ENCODE results near the gene COPA.

COPA gene

GRCh38 chr1:160261556-160261892, 81.5 kb downstream of the COPA start:
- peak; percentile 20 for FAIRE-seq
- peak; percentile 25 for DNase-seq (ENCODE audit: insufficient read length, low spot score)
- TF ChIP-seq SPI1 (IDR thresholded peaks at IDR 0.05; ENCODE audit: low read depth, low read length) (no peak), PAX5 (IDR thresholded peaks at IDR 0.05; ENCODE audit: insufficient read depth, low read length, severe bottlenecking) (no peak), TAF1 (IDR thresholded peaks at IDR 0.05; ENCODE audit: low read depth, low read length) (no peak), POU2F2 (IDR thresholded peaks at IDR 0.05; ENCODE audit: low read depth, low read length) (no peak), POLR2AphosphoS5 (IDR thresholded peaks at IDR 0.05; ENCODE audit: low read depth, low read length) (no peak), POLR2A (IDR thresholded peaks at IDR 0.05; ENCODE audit: low read depth, low read length) (no peak)

- FAIRE-seq (no peak), DNase-seq (ENCODE audit: insufficient read length, low spot score) (no peak)
- TF ChIP-seq TAF1 (IDR thresholded peaks at IDR 0.05; ENCODE audit: low read depth, low read length) (no peak), POLR2A (IDR thresholded peaks at IDR 0.05; ENCODE audit: low read depth, low read length) (no peak), SPI1 (IDR thresholded peaks at IDR 0.05; ENCODE audit: low read depth, low read length) (no peak), POLR2AphosphoS5 (IDR thresholded peaks at IDR 0.05; ENCODE audit: low read depth, low read length) (no peak), POU2F2 (IDR thresholded peaks at IDR 0.05; ENCODE audit: low read depth, low read length) (no peak), PAX5 (IDR thresholded peaks at IDR 0.05; ENCODE audit: insufficient read depth, low read length, severe bottlenecking) (no peak)
Measured at GRCh38 chr1:160260406-160261382, 82.4 kb downstream of the COPA start.

- FAIRE-seq (no peak), DNase-seq (ENCODE audit: insufficient read length, low spot score) (no peak)
- TF ChIP-seq PAX5 (IDR thresholded peaks at IDR 0.05; ENCODE audit: insufficient read depth, low read length, severe bottlenecking), result no peak
- TF ChIP-seq POLR2AphosphoS5 (IDR thresholded peaks at IDR 0.05; ENCODE audit: low read depth, low read length), result no peak
- TF ChIP-seq POLR2A (IDR thresholded peaks at IDR 0.05; ENCODE audit: low read depth, low read length), result no peak
- TF ChIP-seq POU2F2 (IDR thresholded peaks at IDR 0.05; ENCODE audit: low read depth, low read length), result no peak
- TF ChIP-seq SPI1 (IDR thresholded peaks at IDR 0.05; ENCODE audit: low read depth, low read length), result no peak
- no peak for TF ChIP-seq TAF1 (IDR thresholded peaks at IDR 0.05; ENCODE audit: low read depth, low read length)
Measured at GRCh38 chr1:160258177-160258798, 84.8 kb downstream of the COPA start.

GRCh38 chr1:160257411-160258015, 85.5 kb downstream of the COPA start:
- DNase-seq (ENCODE audit: insufficient read length, low spot score) (no peak), FAIRE-seq (peak; percentile 20)
- TF ChIP-seq POLR2AphosphoS5 (IDR thresholded peaks at IDR 0.05; ENCODE audit: low read depth, low read length), result no peak
- TF ChIP-seq TAF1 (IDR thresholded peaks at IDR 0.05; ENCODE audit: low read depth, low read length), result no peak
- TF ChIP-seq PAX5 (IDR thresholded peaks at IDR 0.05; ENCODE audit: insufficient read depth, low read length, severe bottlenecking), result no peak
- no peak for TF ChIP-seq POU2F2 (IDR thresholded peaks at IDR 0.05; ENCODE audit: low read depth, low read length)
- no peak for TF ChIP-seq POLR2A (IDR thresholded peaks at IDR 0.05; ENCODE audit: low read depth, low read length)
- TF ChIP-seq SPI1 (IDR thresholded peaks at IDR 0.05; ENCODE audit: low read depth, low read length), result no peak

GRCh38 chr1:160256396-160257046, 86.5 kb downstream of the COPA start:
- FAIRE-seq (no peak), DNase-seq (ENCODE audit: insufficient read length, low spot score) (no peak)

GRCh38 chr1:160255781-160256300, 87.2 kb downstream of the COPA start:
- TF ChIP-seq PAX5 (IDR thresholded peaks at IDR 0.05; ENCODE audit: insufficient read depth, low read length, severe bottlenecking) (no peak), POLR2A (IDR thresholded peaks at IDR 0.05; ENCODE audit: low read depth, low read length) (no peak), SPI1 (IDR thresholded peaks at IDR 0.05; ENCODE audit: low read depth, low read length) (no peak), POU2F2 (IDR thresholded peaks at IDR 0.05; ENCODE audit: low read depth, low read length) (no peak), TAF1 (IDR thresholded peaks at IDR 0.05; ENCODE audit: low read depth, low read length) (no peak), POLR2AphosphoS5 (IDR thresholded peaks at IDR 0.05; ENCODE audit: low read depth, low read length) (no peak)
- no peak for FAIRE-seq
- no peak for DNase-seq (ENCODE audit: insufficient read length, low spot score)

More at GRCh38 chr1:160256396-160257046, 86.5 kb downstream of the COPA start:
- TF ChIP-seq TAF1 (IDR thresholded peaks at IDR 0.05; ENCODE audit: low read depth, low read length), result no peak

- peak; percentile 33 for DNase-seq (ENCODE audit: insufficient read length, low spot score)
- peak; percentile 80 for FAIRE-seq
- TF ChIP-seq POLR2AphosphoS5 (IDR thresholded peaks at IDR 0.05; ENCODE audit: low read depth, low read length), result no peak
- no peak for TF ChIP-seq POLR2A (IDR thresholded peaks at IDR 0.05; ENCODE audit: low read depth, low read length)
- no peak for TF ChIP-seq POU2F2 (IDR thresholded peaks at IDR 0.05; ENCODE audit: low read depth, low read length)
Measured at GRCh38 chr1:160251687-160252526, 91.1 kb downstream of the COPA start.

- TF ChIP-seq SPI1 (IDR thresholded peaks at IDR 0.05; ENCODE audit: low read depth, low read length), result no peak
- no peak for TF ChIP-seq TAF1 (IDR thresholded peaks at IDR 0.05; ENCODE audit: low read depth, low read length)
- TF ChIP-seq POLR2AphosphoS5 (IDR thresholded peaks at IDR 0.05; ENCODE audit: low read depth, low read length), result no peak
- DNase-seq (ENCODE audit: insufficient read length, low spot score) (no peak), FAIRE-seq (no peak)
Measured at GRCh38 chr1:160251011-160251410, 92.0 kb downstream of the COPA start.
